Measurements from ENCODE around the gene GSTM3. TPM values are rescaled to one million over a fixed set of nuclear protein-coding genes. Genes with fewer than 3 reads are reported as not detected.

GSTM3 gene
- total RNA-seq, 4 donors from 2014 or later = 65.9 to 288 (median 114) TPM

DNA sequence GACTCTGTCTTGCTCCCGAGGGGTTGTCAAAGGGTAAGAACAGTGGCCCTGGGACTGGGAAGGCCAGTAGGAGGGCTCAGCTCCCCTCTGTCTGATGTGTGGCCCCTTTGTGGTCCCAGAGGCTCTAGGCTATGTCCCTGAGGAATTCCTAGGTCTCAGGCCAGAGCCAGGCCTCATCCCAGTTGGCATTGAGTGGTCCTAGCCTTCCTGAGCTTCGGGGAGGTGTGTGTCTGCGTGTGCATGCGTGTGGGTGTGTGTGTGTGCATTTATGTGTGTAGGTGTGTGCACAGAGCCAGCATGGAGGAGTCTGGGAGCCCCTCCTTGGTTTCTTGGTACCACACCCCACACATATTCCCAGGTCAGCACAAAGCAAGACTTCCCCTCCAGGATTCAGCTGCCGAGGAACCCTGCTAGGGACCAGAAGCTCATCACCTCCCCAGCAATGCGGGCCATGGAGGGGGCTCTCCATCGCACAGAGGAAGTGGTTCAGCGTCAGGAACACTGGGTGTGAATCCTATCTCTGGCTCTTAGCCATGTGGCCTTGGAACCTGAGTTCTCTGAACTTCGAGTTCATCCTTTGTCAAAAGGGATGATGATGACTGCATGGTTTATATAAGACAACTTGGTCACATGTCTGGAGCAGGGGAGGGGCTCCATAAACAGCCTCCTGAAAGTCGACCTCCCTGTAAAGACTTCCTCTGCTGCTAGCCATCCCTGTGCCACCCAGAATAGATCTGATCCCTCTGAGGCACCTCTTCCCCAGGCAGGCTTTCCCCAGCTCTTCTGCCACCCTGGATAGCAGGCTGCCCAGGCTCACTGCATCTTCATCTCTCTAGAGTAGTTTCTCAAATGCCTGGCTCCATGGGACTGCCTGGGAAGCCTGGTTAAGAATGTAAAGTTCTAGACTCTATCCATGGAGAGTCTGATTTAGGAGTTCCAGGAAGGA lies 31.1 kb upstream of the GSTM3 start:
- no peaks in the 10 kb centered on the region for H3K36me3 ChIP-seq
- peaks cover 6% of the 10 kb centered on the region for H3K4me1 ChIP-seq
- TF ChIP-seq, protein P1, sequence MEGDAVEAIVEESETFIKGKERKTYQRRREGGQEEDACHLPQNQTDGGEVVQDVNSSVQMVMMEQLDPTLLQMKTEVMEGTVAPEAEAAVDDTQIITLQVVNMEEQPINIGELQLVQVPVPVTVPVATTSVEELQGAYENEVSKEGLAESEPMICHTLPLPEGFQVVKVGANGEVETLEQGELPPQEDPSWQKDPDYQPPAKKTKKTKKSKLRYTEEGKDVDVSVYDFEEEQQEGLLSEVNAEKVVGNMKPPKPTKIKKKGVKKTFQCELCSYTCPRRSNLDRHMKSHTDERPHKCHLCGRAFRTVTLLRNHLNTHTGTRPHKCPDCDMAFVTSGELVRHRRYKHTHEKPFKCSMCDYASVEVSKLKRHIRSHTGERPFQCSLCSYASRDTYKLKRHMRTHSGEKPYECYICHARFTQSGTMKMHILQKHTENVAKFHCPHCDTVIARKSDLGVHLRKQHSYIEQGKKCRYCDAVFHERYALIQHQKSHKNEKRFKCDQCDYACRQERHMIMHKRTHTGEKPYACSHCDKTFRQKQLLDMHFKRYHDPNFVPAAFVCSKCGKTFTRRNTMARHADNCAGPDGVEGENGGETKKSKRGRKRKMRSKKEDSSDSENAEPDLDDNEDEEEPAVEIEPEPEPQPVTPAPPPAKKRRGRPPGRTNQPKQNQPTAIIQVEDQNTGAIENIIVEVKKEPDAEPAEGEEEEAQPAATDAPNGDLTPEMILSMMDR (IDR thresholded peaks at IDR 0.05) = no peak
- TF ChIP-seq EP300 (IDR thresholded peaks at IDR 0.05) = no peak
- no peak for TF ChIP-seq POLR2AphosphoS5 (IDR thresholded peaks at IDR 0.05)
- TF ChIP-seq POLR2A (IDR thresholded peaks at IDR 0.05) = no peak
- H3K9me3 ChIP-seq = no peaks in the 10 kb centered on the region
- 78% methylated on average over 10 of the region's 10 CpGs for WGBS
- H3K4me3 ChIP-seq = no peak overlapping the region
- no peak overlapping the region for H3K27ac ChIP-seq
- no peaks in the 10 kb centered on the region for H3K27me3 ChIP-seq
- peak; percentile 55 to 56 for DNase-seq (ENCODE audit: low spot score in 2 of 2)

DNA sequence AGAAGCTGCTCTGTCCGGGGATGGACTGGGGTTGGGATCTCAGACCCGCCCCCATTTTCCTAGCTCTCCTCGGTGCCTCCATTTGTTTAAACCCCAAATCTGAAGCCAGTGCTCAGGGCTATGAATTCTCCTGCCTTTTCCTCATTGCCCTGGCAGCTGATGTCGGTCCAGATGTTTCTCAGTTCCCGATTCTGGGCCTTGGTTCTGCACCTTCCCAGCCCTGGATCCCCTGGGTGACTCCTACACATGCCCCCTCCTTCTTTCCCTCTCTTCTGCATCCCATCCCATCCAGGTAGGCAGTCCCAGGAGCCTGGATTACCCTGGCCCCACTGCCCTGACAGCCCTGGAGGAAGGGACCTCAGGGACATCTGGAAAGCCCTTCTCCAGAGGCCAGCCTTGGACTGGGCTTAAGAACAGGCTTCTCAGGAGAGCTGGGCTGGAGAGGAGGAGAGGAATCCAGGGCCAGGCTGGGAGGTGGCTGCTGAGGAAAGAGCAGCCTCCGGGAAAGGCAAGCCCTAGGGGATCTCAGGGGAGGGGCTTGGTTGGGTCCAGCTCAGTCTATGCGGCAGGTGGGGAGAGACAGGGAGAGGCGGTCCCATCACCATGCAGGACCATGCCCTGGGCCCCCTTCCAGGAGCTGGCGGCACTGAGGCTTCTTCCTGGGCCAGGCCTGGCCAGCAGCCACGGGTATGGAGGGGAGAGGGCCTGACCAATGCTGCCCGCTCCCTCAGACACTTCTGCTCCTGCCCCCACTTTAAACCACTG lies 29.7 kb upstream of the GSTM3 start:
- peak; percentile 52 to 59 for DNase-seq (ENCODE audit: low spot score in 2 of 2)
- H3K27me3 ChIP-seq = no peaks in the 10 kb centered on the region
- H3K4me3 ChIP-seq = no peak overlapping the region
- WGBS = 78% methylated on average over 11 of the region's 11 CpGs
- no peak overlapping the region for H3K27ac ChIP-seq
- H3K4me1 ChIP-seq = peaks cover 4% of the 10 kb centered on the region
- H3K9me3 ChIP-seq = no peaks in the 10 kb centered on the region
- no peak for TF ChIP-seq POLR2AphosphoS5 (IDR thresholded peaks at IDR 0.05)
- H3K36me3 ChIP-seq = no peaks in the 10 kb centered on the region

- no peaks in the 10 kb centered on the region for H3K27me3 ChIP-seq
- 87% methylated on average over 11 of the region's 11 CpGs for WGBS
- H3K36me3 ChIP-seq = no peaks in the 10 kb centered on the region
- peak; percentile 19 to 49 for DNase-seq (ENCODE audit: low spot score in 2 of 2)
- no peaks in the 10 kb centered on the region for H3K9me3 ChIP-seq
- no peak overlapping the region for H3K4me3 ChIP-seq
- H3K4me1 ChIP-seq = peaks cover 4% of the 10 kb centered on the region
- TF ChIP-seq POLR2A (IDR thresholded peaks at IDR 0.05) = no peak
- TF ChIP-seq POLR2AphosphoS5 (IDR thresholded peaks at IDR 0.05) = no peak
- TF ChIP-seq, protein P1 (IDR thresholded peaks at IDR 0.05) = no peak
- no peak for TF ChIP-seq EP300 (IDR thresholded peaks at IDR 0.05)
- H3K27ac ChIP-seq = no peak overlapping the region
Measured at GRCh38 chr1:109769330-109770078, 28.7 kb upstream of the GSTM3 start.

GRCh38 chr1:109768820-109769219 lies 28.0 kb upstream of the GSTM3 start:
- Histone ChIP-seq H3K4me3 (no peak overlapping the region), H3K27ac (no peak overlapping the region), H3K36me3 (no peaks in the 10 kb centered on the region), H3K4me1 (peaks cover 3% of the 10 kb centered on the region), H3K9me3 (no peaks in the 10 kb centered on the region), H3K27me3 (no peaks in the 10 kb centered on the region)
- 88% methylated on average over 7 of the region's 7 CpGs for WGBS
- DNase-seq (ENCODE audit: low spot score in 2 of 2) = peak; percentile 30 to 61
- TF ChIP-seq, protein P1 (IDR thresholded peaks at IDR 0.05) = no peak
- TF ChIP-seq POLR2A (IDR thresholded peaks at IDR 0.05) (no peak), EP300 (IDR thresholded peaks at IDR 0.05) (no peak), POLR2AphosphoS5 (IDR thresholded peaks at IDR 0.05) (no peak)

GRCh38 chr1:109768335-109768650 lies 27.5 kb upstream of the GSTM3 start:
- Histone ChIP-seq H3K27me3 (no peaks in the 10 kb centered on the region), H3K27ac (no peak overlapping the region), H3K36me3 (no peaks in the 10 kb centered on the region), H3K9me3 (no peaks in the 10 kb centered on the region), H3K4me1 (peaks cover 8% of the 10 kb centered on the region), H3K4me3 (no peak overlapping the region)
- DNase-seq (ENCODE audit: low spot score in 2 of 2) = peak in 1 of 2 donors; percentile 49
- WGBS = 92% methylated on average over 2 of the region's 2 CpGs
- TF ChIP-seq, protein P1 (IDR thresholded peaks at IDR 0.05) = no peak
- TF ChIP-seq POLR2A (IDR thresholded peaks at IDR 0.05) = no peak
